SK-N-SH treated with all-trans-retinoic acid at 6 μM for 48 hours (cell line): ENCODE measurements around the gene TMC2.

Experiments used
- ATAC-seq: fragments of 200-7000 bp; cut with Tn5 transposase; 3 replicates; pipeline ENCODE4 v1.9.1; 2020; ENCODE audit warnings: mild to moderate bottlenecking, moderate library complexity
- BACH2 ChIP-seq: fragments of 250-450 bp; sonication (Bioruptor Pico); IDR thresholded peaks from 2 replicates; pipeline ENCODE4 v1.9.0; 2021; ENCODE audit warnings: mild to moderate bottlenecking, borderline replicate concordance
- CREB5 ChIP-seq: fragments of 250-450 bp; sonication (Bioruptor Pico); IDR thresholded peaks from 2 replicates; pipeline ENCODE4 v1.5.1; 2020; ENCODE audit warnings: low read depth, mild to moderate bottlenecking, moderate library complexity
- CSDC2 ChIP-seq: fragments of 250-450 bp; sonication (Bioruptor Pico); IDR thresholded peaks from 2 replicates; pipeline ENCODE4 v1.5.0; 2020; ENCODE audit warnings: mild to moderate bottlenecking, moderate library complexity
- CSRNP3 ChIP-seq: fragments of 250-450 bp; sonication (Bioruptor Pico); IDR thresholded peaks from 2 replicates; pipeline ENCODE4 v1.5.1; 2021; ENCODE audit warnings: mild to moderate bottlenecking, moderate library complexity
- ESRRG ChIP-seq: fragments of 250-450 bp; sonication (Bioruptor Pico); IDR thresholded peaks from 2 replicates; pipeline ENCODE4 v1.6.1; 2021; ENCODE audit warnings: mild to moderate bottlenecking
- GLIS3 ChIP-seq: fragments of 250-450 bp; sonication (Bioruptor Pico); IDR thresholded peaks from 2 replicates; pipeline ENCODE4 v1.5.0; 2020; ENCODE audit warnings: mild to moderate bottlenecking, moderate library complexity
- ISL1 ChIP-seq: fragments of 250-450 bp; sonication (Bioruptor Pico); IDR thresholded peaks from 2 replicates; pipeline ENCODE4 v2.1.2; 2022; ENCODE audit warnings: mild to moderate bottlenecking, moderate library complexity
- RARB ChIP-seq: fragments of 250-450 bp; sonication (Bioruptor Pico); IDR thresholded peaks from 2 replicates; pipeline ENCODE4 v1.8.0; 2021; ENCODE audit warnings: mild to moderate bottlenecking, moderate library complexity
- SNAI2 ChIP-seq: fragments of 250-450 bp; sonication (Bioruptor Pico); IDR thresholded peaks from 2 replicates; pipeline ENCODE4 v1.5.0; 2020; ENCODE audit warnings: mild to moderate bottlenecking, moderate library complexity
- TCF4 ChIP-seq: fragments of 250-450 bp; sonication (Bioruptor Pico); IDR thresholded peaks from 2 replicates; pipeline ENCODE4 v1.8.0; 2021; ENCODE audit warnings: mild to moderate bottlenecking, moderate library complexity, borderline replicate concordance
- TOX ChIP-seq: fragments of 250-450 bp; sonication (Bioruptor Pico); IDR thresholded peaks from 2 replicates; pipeline ENCODE4 v1.8.0; 2021; ENCODE audit warnings: mild to moderate bottlenecking, moderate library complexity, borderline replicate concordance
- ZC3H10 ChIP-seq: fragments of 250-450 bp; sonication (Bioruptor Pico); IDR thresholded peaks from 2 replicates; pipeline ENCODE4 v1.5.1; 2021; ENCODE audit warnings: mild to moderate bottlenecking, moderate library complexity
- ZFP3 ChIP-seq: fragments of 250-450 bp; sonication (Bioruptor Pico); IDR thresholded peaks from 2 replicates; pipeline ENCODE4 v1.5.0; 2020; ENCODE audit warnings: mild to moderate bottlenecking, moderate library complexity
- ZFP30 ChIP-seq: fragments of 450-650 bp; formaldehyde crosslinking; IDR thresholded peaks from 2 replicates; pipeline ENCODE4 v1.5.0; 2022; ENCODE audit warnings: mild to moderate bottlenecking, moderate library complexity
- ZNF565 ChIP-seq: fragments of 450-650 bp; formaldehyde crosslinking; conservative IDR thresholded peaks from 2 replicates; pipeline ENCODE4 v1.5.0; 2020; ENCODE audit warnings: low read depth, mild to moderate bottlenecking, moderate library complexity
- ZNF8 ChIP-seq: fragments of 450-650 bp; formaldehyde crosslinking; IDR thresholded peaks from 2 replicates; pipeline ENCODE4 v1.5.0; 2020; ENCODE audit warnings: mild to moderate bottlenecking, moderate library complexity
- TF ChIP-seq, protein P1 (sequence below): fragments of 250-450 bp; sonication (Bioruptor Pico); IDR thresholded peaks from 2 replicates; pipeline ENCODE4 v1.8.0; 2021; ENCODE audit warnings: low read depth, mild to moderate bottlenecking, moderate library complexity, borderline replicate concordance
- TF ChIP-seq, protein P2 (sequence below): fragments of 250-450 bp; sonication (Bioruptor Pico); IDR thresholded peaks from 2 replicates; pipeline ENCODE4 v1.5.0; 2020; ENCODE audit warnings: mild to moderate bottlenecking, moderate library complexity
- TF ChIP-seq, protein P3 (sequence below): fragments of 250-450 bp; sonication (Bioruptor Pico); IDR thresholded peaks from 2 replicates; pipeline ENCODE4 v1.8.0; 2020; ENCODE audit warnings: mild to moderate bottlenecking, moderate library complexity, borderline replicate concordance

Gene TMC2

DNA sequence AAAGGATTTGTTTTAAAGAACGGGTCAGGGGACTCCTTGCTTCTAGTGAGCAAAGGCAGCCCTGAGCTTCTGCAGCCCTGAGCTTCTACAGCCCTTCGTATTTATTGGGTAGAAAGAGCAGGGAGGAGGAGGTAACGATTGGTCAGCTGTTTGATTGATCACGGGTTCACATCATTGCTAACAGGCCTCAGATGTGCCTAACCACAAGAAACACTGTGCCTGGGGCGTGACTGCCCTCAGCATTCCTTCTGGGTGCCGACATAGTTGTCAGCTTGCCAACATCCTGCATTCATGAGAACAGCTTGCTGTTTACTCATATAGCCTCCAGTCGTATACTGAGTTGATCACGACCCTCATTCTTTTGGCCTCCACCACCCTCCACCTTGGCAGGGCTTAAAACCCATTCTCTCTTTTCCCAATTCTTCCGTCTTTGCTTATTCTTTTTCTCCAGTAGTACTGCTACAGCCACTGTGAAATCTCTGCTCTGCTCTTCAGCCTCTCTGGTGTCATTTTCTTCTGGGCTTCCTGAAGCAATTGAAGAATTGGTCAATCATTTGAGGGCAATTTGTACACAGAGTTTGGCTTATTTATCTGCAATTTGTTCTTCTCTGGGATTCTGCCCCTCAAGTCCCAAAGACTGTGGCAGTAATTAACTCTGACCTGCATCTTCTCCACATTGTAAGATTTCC lies 90.6 kb downstream of the TMC2 start:
- ATAC-seq = no peak; the same call in 2 of the 3 replicates
- TF ChIP-seq, protein P1, sequence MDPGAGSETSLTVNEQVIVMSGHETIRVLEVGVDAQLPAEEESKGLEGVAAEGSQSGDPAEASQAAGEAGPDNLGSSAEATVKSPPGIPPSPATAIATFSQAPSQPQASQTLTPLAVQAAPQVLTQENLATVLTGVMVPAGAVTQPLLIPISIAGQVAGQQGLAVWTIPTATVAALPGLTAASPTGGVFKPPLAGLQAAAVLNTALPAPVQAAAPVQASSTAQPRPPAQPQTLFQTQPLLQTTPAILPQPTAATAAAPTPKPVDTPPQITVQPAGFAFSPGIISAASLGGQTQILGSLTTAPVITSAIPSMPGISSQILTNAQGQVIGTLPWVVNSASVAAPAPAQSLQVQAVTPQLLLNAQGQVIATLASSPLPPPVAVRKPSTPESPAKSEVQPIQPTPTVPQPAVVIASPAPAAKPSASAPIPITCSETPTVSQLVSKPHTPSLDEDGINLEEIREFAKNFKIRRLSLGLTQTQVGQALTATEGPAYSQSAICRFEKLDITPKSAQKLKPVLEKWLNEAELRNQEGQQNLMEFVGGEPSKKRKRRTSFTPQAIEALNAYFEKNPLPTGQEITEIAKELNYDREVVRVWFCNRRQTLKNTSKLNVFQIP (CRISPR knock-in tag) = no peak
- no peak for TF ChIP-seq CSRNP3 (CRISPR knock-in tag)
- no peak for TF ChIP-seq TCF4 (CRISPR knock-in tag)
- no peak for TF ChIP-seq RARB (CRISPR knock-in tag)
- no peak for TF ChIP-seq ISL1 (CRISPR knock-in tag)
- TF ChIP-seq ZFP3 (CRISPR knock-in tag) = no peak
- TF ChIP-seq, protein P2, sequence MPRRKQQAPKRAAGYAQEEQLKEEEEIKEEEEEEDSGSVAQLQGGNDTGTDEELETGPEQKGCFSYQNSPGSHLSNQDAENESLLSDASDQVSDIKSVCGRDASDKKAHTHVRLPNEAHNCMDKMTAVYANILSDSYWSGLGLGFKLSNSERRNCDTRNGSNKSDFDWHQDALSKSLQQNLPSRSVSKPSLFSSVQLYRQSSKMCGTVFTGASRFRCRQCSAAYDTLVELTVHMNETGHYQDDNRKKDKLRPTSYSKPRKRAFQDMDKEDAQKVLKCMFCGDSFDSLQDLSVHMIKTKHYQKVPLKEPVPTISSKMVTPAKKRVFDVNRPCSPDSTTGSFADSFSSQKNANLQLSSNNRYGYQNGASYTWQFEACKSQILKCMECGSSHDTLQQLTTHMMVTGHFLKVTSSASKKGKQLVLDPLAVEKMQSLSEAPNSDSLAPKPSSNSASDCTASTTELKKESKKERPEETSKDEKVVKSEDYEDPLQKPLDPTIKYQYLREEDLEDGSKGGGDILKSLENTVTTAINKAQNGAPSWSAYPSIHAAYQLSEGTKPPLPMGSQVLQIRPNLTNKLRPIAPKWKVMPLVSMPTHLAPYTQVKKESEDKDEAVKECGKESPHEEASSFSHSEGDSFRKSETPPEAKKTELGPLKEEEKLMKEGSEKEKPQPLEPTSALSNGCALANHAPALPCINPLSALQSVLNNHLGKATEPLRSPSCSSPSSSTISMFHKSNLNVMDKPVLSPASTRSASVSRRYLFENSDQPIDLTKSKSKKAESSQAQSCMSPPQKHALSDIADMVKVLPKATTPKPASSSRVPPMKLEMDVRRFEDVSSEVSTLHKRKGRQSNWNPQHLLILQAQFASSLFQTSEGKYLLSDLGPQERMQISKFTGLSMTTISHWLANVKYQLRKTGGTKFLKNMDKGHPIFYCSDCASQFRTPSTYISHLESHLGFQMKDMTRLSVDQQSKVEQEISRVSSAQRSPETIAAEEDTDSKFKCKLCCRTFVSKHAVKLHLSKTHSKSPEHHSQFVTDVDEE = no peak
- TF ChIP-seq ZC3H10 (CRISPR knock-in tag) = no peak
- TF ChIP-seq, all 23 proteins: peak for 0

- no peak for TF ChIP-seq ZNF8 (CRISPR knock-in tag)
- TF ChIP-seq ISL1 (CRISPR knock-in tag) = no peak
- TF ChIP-seq, protein P1 (CRISPR knock-in tag) = no peak
- TF ChIP-seq CREB5 (CRISPR knock-in tag) = no peak
- no peak for TF ChIP-seq CSRNP3 (CRISPR knock-in tag)
- no peak for TF ChIP-seq ZC3H10 (CRISPR knock-in tag)
- no peak for TF ChIP-seq ZNF565 (CRISPR knock-in tag)
- TF ChIP-seq TOX (CRISPR knock-in tag) = no peak
- TF ChIP-seq ZFP30 (CRISPR knock-in tag) = no peak
- TF ChIP-seq GLIS3 (CRISPR knock-in tag) = no peak
- no peak for TF ChIP-seq BACH2 (CRISPR knock-in tag)
- no peak for TF ChIP-seq ZFP3 (CRISPR knock-in tag)
- TF ChIP-seq, protein P3, sequence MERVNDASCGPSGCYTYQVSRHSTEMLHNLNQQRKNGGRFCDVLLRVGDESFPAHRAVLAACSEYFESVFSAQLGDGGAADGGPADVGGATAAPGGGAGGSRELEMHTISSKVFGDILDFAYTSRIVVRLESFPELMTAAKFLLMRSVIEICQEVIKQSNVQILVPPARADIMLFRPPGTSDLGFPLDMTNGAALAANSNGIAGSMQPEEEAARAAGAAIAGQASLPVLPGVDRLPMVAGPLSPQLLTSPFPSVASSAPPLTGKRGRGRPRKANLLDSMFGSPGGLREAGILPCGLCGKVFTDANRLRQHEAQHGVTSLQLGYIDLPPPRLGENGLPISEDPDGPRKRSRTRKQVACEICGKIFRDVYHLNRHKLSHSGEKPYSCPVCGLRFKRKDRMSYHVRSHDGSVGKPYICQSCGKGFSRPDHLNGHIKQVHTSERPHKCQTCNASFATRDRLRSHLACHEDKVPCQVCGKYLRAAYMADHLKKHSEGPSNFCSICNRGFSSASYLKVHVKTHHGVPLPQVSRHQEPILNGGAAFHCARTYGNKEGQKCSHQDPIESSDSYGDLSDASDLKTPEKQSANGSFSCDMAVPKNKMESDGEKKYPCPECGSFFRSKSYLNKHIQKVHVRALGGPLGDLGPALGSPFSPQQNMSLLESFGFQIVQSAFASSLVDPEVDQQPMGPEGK = no peak
- no peak for TF ChIP-seq ESRRG (CRISPR knock-in tag)
- TF ChIP-seq CSDC2 (CRISPR knock-in tag) = no peak
- no peak for TF ChIP-seq RARB (CRISPR knock-in tag)
- no peak for TF ChIP-seq SNAI2 (CRISPR knock-in tag)
- ATAC-seq = no peak
These were observed 94.9 kb downstream of the TMC2 start for GRCh38 chr20:2631228-2631627.
